ENCODE measurements around the gene ULK2. TPM values are rescaled to one million over a fixed set of nuclear protein-coding genes. Genes with fewer than 3 reads are reported as not detected.

Gene ULK2
- total and polyA plus RNA-seq, 2 donors (not counting 1 experiment from before 2014, with no cell fraction given) = 2.0 to 2.9 TPM

DNA sequence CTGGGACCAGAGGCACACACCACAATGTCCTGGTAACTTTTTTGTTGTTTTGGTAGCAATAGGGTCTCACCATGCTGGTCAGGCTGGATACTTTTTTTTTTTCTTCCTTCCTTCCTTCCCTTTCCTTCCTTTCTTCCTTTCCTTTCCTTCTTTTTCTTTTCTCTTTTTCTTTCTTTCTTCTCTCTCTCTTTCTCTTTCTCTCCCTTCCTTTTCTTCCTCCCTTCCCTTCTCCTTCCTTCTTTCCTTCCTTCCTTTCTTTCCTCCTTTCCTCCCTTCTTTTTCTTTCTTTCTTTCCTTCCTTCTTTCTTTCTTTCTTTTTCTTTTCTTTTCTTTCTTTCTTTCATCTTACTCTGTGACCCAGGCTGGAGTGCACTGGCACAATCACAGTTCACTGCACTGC is 18.4 kb upstream of the ULK2 start:
- Mint-ChIP-seq H3K9me3 (ENCODE audit: insufficient read depth) (no peaks in the 10 kb centered on the region), H3K4me1 (no peaks in the 10 kb centered on the region), H3K27me3 (no peaks in the 10 kb centered on the region), H3K27ac (no peak overlapping the region), H3K4me3 (no peak overlapping the region)
- Histone ChIP-seq H3K79me2 (ENCODE audit: control insufficient read depth, insufficient read depth, low read length) (no peaks in the 10 kb centered on the region), H3K4me1 (ENCODE audit: control insufficient read depth in 2 of 2, insufficient read depth in 2 of 2, low read length in 2 of 2) (no peaks in the 10 kb centered on the region), H3K36me3 (replicated peaks in 1 of 2; ENCODE audit: control extremely low read depth in 1 of 2, control insufficient read depth in 1 of 2, extremely low read depth in 1 of 2, insufficient read depth in 2 of 2, low read length in 1 of 2) (no peaks in the 10 kb centered on the region), H3K4me3 (ENCODE audit: control extremely low read depth in 1 of 5, extremely low read depth in 1 of 5, insufficient read depth in 1 of 5, low read depth in 2 of 5, low read length in 4 of 5) (no peak overlapping the region), H2AFZ (ENCODE audit: insufficient read depth, low read depth, low read length, poor library complexity, severe bottlenecking) (no peak overlapping the region), H3K9me3 (ENCODE audit: control extremely low read depth in 1 of 3, control insufficient read depth in 2 of 3, insufficient read depth in 1 of 3, low read length in 2 of 3) (peaks cover 0 to 2% (median 0%) of the 10 kb centered on the region in 3 donors), H3K27me3 (replicated peaks in 1 of 4; ENCODE audit: control extremely low read depth in 1 of 4, control insufficient read depth in 3 of 4, insufficient read depth in 4 of 4, low read length in 3 of 4) (peaks cover 0 to 2% (median 0%) of the 10 kb centered on the region in 4 experiments), H3K9ac (ENCODE audit: low read length) (no peak overlapping the region), H3K27ac (ENCODE audit: low read length in 2 of 2) (no peak overlapping the region), H3K4me2 (replicated peaks; ENCODE audit: low read depth, low read length, poor library complexity, severe bottlenecking) (no peak overlapping the region), H4K20me1 (ENCODE audit: control insufficient read depth, insufficient read depth, low read length, poor library complexity, severe bottlenecking) (no peaks in the 10 kb centered on the region)
- CTCF ChIA-PET = no interaction called here
- intact Hi-C loops (cut with micrococcal nuclease) = no loop called here
- POLR2A ChIA-PET = no interaction called here
- no peak for DNase-seq
- TF ChIP-seq, protein P1, sequence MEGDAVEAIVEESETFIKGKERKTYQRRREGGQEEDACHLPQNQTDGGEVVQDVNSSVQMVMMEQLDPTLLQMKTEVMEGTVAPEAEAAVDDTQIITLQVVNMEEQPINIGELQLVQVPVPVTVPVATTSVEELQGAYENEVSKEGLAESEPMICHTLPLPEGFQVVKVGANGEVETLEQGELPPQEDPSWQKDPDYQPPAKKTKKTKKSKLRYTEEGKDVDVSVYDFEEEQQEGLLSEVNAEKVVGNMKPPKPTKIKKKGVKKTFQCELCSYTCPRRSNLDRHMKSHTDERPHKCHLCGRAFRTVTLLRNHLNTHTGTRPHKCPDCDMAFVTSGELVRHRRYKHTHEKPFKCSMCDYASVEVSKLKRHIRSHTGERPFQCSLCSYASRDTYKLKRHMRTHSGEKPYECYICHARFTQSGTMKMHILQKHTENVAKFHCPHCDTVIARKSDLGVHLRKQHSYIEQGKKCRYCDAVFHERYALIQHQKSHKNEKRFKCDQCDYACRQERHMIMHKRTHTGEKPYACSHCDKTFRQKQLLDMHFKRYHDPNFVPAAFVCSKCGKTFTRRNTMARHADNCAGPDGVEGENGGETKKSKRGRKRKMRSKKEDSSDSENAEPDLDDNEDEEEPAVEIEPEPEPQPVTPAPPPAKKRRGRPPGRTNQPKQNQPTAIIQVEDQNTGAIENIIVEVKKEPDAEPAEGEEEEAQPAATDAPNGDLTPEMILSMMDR (IDR thresholded peaks at IDR 0.05) = peak; percentile 14
- TF ChIP-seq EZH2 (IDR thresholded peaks at IDR 0.05; ENCODE audit: borderline replicate concordance, insufficient read depth, low read depth, low read length, poor library complexity, severe bottlenecking) = no peak
- no peak for ATAC-seq (ENCODE audit: low read depth)

DNA sequence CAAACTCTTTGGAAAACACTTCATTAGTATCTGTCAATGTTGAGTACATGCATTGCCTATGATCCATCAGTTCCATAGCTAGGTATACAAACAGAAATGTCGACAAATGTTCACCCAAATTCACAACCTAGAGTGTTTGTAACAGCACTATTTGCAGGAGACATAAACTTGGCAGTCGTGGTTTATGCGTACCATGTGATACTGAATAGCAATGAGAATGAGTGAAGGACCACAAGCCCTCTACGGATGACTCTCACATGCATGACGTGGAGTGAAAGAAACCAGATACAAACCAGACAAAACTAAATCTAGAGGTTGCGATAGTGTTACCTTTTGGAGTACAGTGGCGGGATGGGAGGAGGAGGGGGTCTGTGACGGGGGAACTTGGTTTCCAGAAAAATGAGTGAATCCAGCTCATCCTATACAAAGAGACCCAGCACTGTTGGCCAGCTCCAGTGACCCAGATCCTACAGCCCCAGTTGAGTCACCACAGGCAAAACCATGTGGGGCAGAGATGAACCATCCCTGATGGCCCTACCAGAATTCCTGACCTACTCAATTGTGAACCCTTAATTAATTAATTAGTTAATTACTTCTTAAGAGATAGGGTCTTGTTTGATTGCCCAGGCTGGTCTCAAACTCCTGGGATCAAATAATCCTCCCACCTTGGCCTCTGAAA is 15.9 kb upstream of the ULK2 start:
- CTCF ChIA-PET = no interaction called here
- Histone ChIP-seq H3K4me3 (ENCODE audit: control extremely low read depth in 1 of 5, extremely low read depth in 1 of 5, insufficient read depth in 1 of 5, low read depth in 2 of 5, low read length in 4 of 5) (no peak overlapping the region), H2AFZ (ENCODE audit: insufficient read depth, low read depth, low read length, poor library complexity, severe bottlenecking) (no peak overlapping the region), H3K27ac (ENCODE audit: low read length in 2 of 2) (no peak overlapping the region), H3K4me1 (ENCODE audit: control insufficient read depth in 2 of 2, insufficient read depth in 2 of 2, low read length in 2 of 2) (no peaks in the 10 kb centered on the region), H3K9ac (ENCODE audit: low read length) (no peak overlapping the region), H3K27me3 (replicated peaks in 1 of 4; ENCODE audit: control extremely low read depth in 1 of 4, control insufficient read depth in 3 of 4, insufficient read depth in 4 of 4, low read length in 3 of 4) (peaks cover 0 to 5% (median 0%) of the 10 kb centered on the region in 4 experiments), H3K36me3 (replicated peaks in 1 of 2; ENCODE audit: control extremely low read depth in 1 of 2, control insufficient read depth in 1 of 2, extremely low read depth in 1 of 2, insufficient read depth in 2 of 2, low read length in 1 of 2) (no peaks in the 10 kb centered on the region), H3K9me3 (ENCODE audit: control extremely low read depth in 1 of 3, control insufficient read depth in 2 of 3, insufficient read depth in 1 of 3, low read length in 2 of 3) (peaks cover 0 to 2% (median 0%) of the 10 kb centered on the region in 3 donors), H3K79me2 (ENCODE audit: control insufficient read depth, insufficient read depth, low read length) (no peaks in the 10 kb centered on the region), H3K4me2 (replicated peaks; ENCODE audit: low read depth, low read length, poor library complexity, severe bottlenecking) (no peak overlapping the region), H4K20me1 (ENCODE audit: control insufficient read depth, insufficient read depth, low read length, poor library complexity, severe bottlenecking) (no peaks in the 10 kb centered on the region)
- Mint-ChIP-seq H3K4me1 (no peaks in the 10 kb centered on the region), H3K9me3 (ENCODE audit: insufficient read depth) (no peaks in the 10 kb centered on the region), H3K27me3 (peaks cover 12% of the 10 kb centered on the region), H3K4me3 (no peak overlapping the region), H3K27ac (no peak overlapping the region)
- POLR2A ChIA-PET = no interaction called here
- no peak for ATAC-seq (ENCODE audit: low read depth)
- no peak for TF ChIP-seq EZH2 (IDR thresholded peaks at IDR 0.05; ENCODE audit: borderline replicate concordance, insufficient read depth, low read depth, low read length, poor library complexity, severe bottlenecking)
- TF ChIP-seq, protein P1 (IDR thresholded peaks at IDR 0.05) = no peak
- intact Hi-C loops (cut with micrococcal nuclease) = no loop called here
- no peak for DNase-seq
- 100% methylated on average over 2 of the region's 8 CpGs for WGBS (ENCODE audit: insufficient coverage)

Data from B cell (primary cell).